HG03045 (cell line): ENCODE measurements around the gene PLA2R1.

Experiments used
- ATAC-seq: cut with Tn5 transposase; IDR thresholded peaks from one replicate; pipeline ENCODE4 v1.9.1; 2021; ENCODE audit warnings: mild to moderate bottlenecking, moderate library complexity; ENCODE audit not compliant: unreplicated experiment

The PLA2R1 gene

DNA sequence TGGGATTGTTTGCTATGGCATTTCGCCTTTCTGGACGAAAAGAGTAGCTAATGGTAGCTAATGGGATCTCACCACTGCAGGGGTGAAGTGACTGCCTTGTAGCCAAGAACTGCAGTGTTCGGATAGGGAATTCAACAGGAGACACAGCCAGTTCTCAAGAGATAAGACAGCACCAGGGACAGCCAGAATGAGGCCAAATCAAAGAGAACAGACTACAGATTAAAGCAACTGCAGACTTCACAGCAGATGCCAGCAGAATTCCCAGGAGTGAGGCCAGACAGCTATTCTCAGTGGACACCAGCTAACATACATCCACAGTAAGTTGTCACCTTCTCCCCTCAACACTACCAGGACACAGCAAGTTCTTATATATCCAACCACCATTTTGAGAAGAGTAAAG lies 124.0 kb downstream of the PLA2R1 start:
- ATAC-seq: no peak

- ATAC-seq: no peak
These were observed 125.9 kb downstream of the PLA2R1 start for GRCh38 chr2:159936471-159936870.

- peak; percentile 73 for ATAC-seq
These were observed 128.7 kb downstream of the PLA2R1 start for GRCh38 chr2:159933727-159934049.

DNA sequence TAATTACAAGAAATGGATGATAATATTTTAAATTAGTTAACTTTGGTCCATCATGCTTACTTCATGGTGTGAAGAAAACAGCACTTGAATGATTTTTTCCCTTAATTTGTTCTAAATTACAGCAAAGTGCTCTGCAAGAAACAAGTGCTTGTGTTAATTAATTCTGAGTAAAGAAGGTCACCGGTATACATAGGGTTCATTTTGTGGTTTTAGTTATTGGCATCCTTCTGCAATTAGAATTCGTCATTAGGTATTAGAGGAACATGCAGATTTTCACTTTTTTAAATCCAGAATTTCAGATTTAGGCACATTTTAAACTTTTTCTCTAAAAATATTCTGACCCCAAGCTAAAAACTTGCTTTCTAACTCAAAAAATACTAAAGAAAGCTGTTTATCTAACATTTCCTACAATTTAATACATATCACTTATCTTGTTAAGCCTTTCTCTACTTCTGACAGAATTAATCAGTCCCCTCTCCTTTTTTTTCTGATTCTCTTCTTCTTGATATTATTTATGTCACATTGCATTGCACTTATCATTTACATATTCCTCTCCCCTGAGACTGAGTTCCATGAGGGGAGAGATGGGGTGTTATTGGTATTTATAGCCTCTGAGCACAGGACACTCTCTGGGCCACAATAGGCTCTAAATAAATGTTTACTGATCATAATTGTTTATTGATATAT lies 129.2 kb downstream of the PLA2R1 start:
- no peak for ATAC-seq

DNA sequence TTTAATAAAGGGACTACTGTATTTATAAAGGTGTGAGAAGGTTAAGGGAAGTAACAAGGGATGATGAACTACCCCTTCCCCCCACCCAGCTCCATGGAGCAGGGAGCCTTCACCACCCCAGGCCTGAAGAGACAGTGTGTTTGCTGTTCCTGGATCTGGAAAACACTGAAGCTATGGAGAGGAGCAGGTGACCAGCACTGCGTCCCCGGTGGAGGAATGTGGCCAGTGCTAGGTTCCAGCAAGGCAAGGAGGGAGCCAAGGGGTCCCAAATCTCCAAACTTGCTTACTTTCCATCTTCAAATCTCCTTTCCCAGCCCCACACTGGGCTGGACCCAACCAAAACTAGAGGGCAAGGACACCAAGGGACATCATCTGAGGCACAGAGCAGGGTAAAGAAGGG lies 135.7 kb downstream of the PLA2R1 start:
- ATAC-seq: no peak

- no peak for ATAC-seq
These were observed 136.4 kb downstream of the PLA2R1 start for GRCh38 chr2:159925975-159926374.

GRCh38 chr2:159922563-159922962 lies 139.9 kb downstream of the PLA2R1 start:
- ATAC-seq: peak; percentile 80

DNA sequence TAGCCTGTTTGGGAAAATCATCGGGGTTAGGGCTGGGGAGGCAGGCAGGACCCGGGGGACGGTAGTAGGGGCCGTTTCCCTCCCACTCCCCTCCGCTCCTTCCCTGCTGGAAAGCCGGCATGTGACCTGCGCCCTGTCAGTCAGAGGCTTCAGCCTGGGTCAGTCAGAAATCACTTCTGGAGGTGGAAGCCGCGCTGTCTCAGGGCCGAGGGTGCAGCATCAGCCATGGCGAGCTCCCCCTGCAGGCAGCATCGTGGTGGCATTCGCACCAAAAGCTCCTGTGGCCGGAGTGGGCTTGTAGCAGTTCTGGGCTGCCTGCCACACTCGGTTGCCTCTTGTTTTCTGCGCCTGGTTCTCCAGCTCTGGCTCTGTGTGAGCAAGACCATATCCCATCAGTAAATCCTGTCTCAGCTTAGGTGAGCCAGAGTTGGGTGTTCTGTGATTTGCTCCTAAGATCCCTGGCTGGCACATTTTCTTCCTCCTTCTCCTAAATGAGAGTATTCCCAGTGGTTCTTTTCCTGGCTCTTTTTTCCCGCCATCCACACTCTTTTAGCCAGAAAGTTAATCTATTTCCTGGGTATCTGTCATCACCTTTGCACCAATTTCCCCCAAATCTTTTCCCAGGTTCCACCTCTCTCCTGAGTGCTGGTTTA lies 140.5 kb downstream of the PLA2R1 start:
- ATAC-seq: peak; percentile 89

DNA sequence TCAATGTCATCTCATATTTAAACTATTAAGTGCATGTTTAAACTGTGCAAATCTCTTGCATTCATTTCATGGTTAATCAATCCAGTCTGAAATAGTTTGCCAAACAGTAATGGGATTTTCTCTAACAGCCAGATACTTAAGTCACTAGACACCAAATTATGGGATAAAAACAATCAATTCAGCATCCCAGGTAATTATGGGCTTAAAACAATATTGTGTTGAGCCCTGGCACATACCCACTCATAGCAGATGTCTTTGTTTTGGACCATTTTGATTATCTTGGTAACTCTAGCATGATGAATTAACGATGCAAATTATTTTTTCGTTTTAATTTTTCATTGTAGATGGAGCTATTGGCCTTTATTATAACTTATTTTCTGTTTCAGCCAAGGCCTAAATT lies 145.9 kb downstream of the PLA2R1 start:
- ATAC-seq: no peak

- no peak for ATAC-seq
These were observed 148.5 kb downstream of the PLA2R1 start for GRCh38 chr2:159913900-159914299.

GRCh38 chr2:159912580-159912979 lies 149.8 kb downstream of the PLA2R1 start:
- ATAC-seq: no peak

DNA sequence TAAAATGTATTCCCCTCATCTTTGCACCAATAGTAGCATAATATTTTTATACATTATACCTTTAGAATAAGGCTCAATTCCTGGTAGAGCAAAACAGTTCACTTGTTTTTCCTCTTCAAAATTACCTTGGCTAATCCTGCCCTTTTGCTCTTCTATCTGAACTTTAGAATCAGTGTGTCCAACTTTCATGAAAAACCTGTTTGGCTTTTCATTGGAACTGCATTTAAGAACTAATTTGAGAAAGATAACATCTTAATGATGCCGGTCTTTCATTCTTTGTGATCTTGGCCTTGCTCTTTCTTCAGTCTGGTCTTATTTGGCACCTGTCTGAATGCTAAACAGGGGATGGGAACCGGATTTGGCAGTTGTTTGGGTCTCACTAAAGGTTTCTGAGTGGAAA lies 151.5 kb downstream of the PLA2R1 start:
- no peak for ATAC-seq

GRCh38 chr2:159908623-159909022 lies 153.8 kb downstream of the PLA2R1 start:
- no peak for ATAC-seq

DNA sequence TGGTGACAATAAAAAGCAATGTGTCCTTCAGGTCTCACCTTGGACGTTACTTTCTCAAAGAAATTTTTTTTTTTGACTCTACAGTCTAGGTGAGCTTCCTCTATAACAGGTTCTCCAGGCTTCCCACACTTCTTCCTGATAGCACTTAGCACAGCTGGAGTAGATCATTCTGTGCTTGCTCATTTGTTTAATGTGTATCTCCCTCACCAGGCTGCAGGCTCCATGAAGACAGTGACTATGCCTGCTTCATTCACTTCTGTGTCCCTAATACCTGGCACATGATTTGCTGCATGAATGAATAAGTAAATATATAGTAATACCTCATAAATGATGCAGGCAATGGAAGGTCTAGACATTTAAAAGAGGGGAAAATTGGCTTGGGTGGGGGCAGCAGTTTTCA lies 154.5 kb downstream of the PLA2R1 start:
- ATAC-seq: no peak

DNA sequence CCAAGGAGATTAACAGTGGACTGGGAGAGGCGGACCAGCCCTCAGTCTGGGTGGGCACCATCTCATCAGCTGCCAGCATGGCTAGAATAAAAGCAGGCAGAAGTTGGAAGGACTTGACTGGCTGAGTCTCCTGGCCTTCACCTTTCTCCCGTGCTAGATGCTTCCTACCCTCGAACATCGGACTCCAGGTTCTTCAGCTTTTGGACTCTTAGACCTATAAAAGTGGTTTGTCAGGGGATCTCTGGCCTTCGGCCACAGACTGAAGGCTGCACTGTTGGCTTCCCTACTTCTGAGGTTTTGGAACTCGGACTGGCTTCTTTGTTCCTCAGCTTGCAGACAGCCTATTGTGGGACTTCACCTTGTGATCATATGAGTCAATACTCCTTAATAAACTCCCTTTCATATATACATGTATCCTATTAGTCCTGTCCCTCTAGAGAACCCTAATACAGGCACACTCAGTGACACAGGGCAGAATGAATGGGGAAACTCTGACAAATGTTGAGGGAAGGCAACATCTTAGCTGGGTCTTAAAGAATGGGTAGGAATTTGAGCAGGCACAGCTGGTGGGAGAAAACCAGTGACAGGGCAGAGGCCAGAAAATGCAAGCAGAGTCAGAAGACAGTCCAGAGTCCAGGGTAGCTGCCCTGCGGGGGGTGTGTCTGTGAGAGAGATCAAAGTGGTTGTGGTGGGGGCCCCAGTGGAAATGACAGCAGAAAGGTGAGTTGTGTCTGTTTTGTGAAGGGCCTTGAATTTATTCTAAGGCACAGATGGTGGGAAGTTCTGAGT lies 156.3 kb downstream of the PLA2R1 start:
- ATAC-seq: no peak

DNA sequence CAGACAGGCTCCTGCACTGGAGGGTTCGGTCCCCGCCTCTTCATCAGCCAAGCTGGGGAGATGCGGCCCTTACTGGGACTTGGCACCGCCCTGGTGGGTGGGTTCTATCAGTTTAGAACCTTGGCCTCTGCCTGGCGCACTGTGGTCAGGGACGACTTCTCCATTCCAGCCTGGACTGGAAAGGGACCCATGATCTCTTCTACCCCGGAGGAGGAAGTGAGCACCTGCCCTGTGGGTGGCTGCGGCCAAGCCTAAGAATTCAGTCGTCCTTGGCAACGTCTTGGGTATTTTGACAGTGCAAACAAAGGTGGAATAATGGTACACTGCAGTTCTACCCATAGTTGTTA lies 157.5 kb downstream of the PLA2R1 start:
- ATAC-seq: peak; percentile 54

GRCh38 chr2:159904127-159904958 lies 158.1 kb downstream of the PLA2R1 start, which contains the start of gene LY75:
Gene LY75, minus strand, starts transcription at chr2:159904756.
- ATAC-seq: peak; percentile 92

GRCh38 chr2:159903443-159904126 lies 158.8 kb downstream of the PLA2R1 start:
- ATAC-seq: peak; percentile 27

- ATAC-seq: no peak
These were observed 159.7 kb downstream of the PLA2R1 start for GRCh38 chr2:159902722-159903121.

GRCh38 chr2:159900343-159900742 lies 162.1 kb downstream of the PLA2R1 start:
- no peak for ATAC-seq

- no peak for ATAC-seq
These were observed 164.0 kb downstream of the PLA2R1 start for GRCh38 chr2:159898441-159898840.
